ENCODE measurements around the gene SDCBP2.

The SDCBP2 gene

GRCh38 chr20:1328680-1329330 is at the start of gene SDCBP2:
Gene SDCBP2 (minus strand): TSS chr20:1329139. CDS start chr20:1320416, 8,723 bp downstream.
- DNase-seq (ENCODE audit: low spot score): no peak

GRCh38 chr20:1378735-1379125 is 49.8 kb upstream of the SDCBP2 start:
- DNase-seq (ENCODE audit: low spot score): no peak

GRCh38 chr20:1377984-1378734 is 49.2 kb upstream of the SDCBP2 start:
- DNase-seq (ENCODE audit: low spot score): no peak

- DNase-seq (ENCODE audit: low spot score): no peak
Measured at GRCh38 chr20:1377341-1377871, 48.5 kb upstream of the SDCBP2 start.

GRCh38 chr20:1376408-1377270 is 47.7 kb upstream of the SDCBP2 start:
- DNase-seq (ENCODE audit: low spot score): no peak

- no peak for DNase-seq (ENCODE audit: low spot score)
Measured at GRCh38 chr20:1376007-1376406, 47.1 kb upstream of the SDCBP2 start.

- DNase-seq (ENCODE audit: low spot score): no peak
Measured at GRCh38 chr20:1375515-1375914, 46.6 kb upstream of the SDCBP2 start.

- no peak for DNase-seq (ENCODE audit: low spot score)
Measured at GRCh38 chr20:1374246-1374645, 45.3 kb upstream of the SDCBP2 start.

GRCh38 chr20:1373614-1374013 is 44.7 kb upstream of the SDCBP2 start:
- peak; percentile 97 for DNase-seq (ENCODE audit: low spot score)

GRCh38 chr20:1373036-1373435 is 44.1 kb upstream of the SDCBP2 start:
- no peak for DNase-seq (ENCODE audit: low spot score)

GRCh38 chr20:1371830-1372539 is 43.0 kb upstream of the SDCBP2 start:
- no peak for DNase-seq (ENCODE audit: low spot score)

- DNase-seq (ENCODE audit: low spot score): no peak
Measured at GRCh38 chr20:1371202-1371782, 42.4 kb upstream of the SDCBP2 start.

- DNase-seq (ENCODE audit: low spot score): no peak
Measured at GRCh38 chr20:1370548-1371110, 41.7 kb upstream of the SDCBP2 start.

GRCh38 chr20:1369970-1370369 is 41.0 kb upstream of the SDCBP2 start:
- DNase-seq (ENCODE audit: low spot score): no peak

GRCh38 chr20:1368448-1369199 is 39.7 kb upstream of the SDCBP2 start:
- no peak for DNase-seq (ENCODE audit: low spot score)

GRCh38 chr20:1367479-1367878 is 38.5 kb upstream of the SDCBP2 start:
- no peak for DNase-seq (ENCODE audit: low spot score)

GRCh38 chr20:1364106-1364505 is 35.2 kb upstream of the SDCBP2 start:
- no peak for DNase-seq (ENCODE audit: low spot score)

GRCh38 chr20:1363522-1363921 is 34.6 kb upstream of the SDCBP2 start:
- no peak for DNase-seq (ENCODE audit: low spot score)

GRCh38 chr20:1362484-1362883 is 33.5 kb upstream of the SDCBP2 start:
- DNase-seq (ENCODE audit: low spot score): no peak

GRCh38 chr20:1360094-1360846 is 31.3 kb upstream of the SDCBP2 start:
- DNase-seq (ENCODE audit: low spot score): no peak

Measured in globus pallidus (tissue), 1 donor.